ENCODE measurements around the gene PTEN. TPM values are rescaled to one million over a fixed set of nuclear protein-coding genes. Genes with fewer than 3 reads are reported as not detected.

PTEN gene
- total and polyA plus RNA-seq, 2 donors (not counting 3 experiments of a cell fraction or from before 2014, with no cell fraction given), result 8.0 to 76.9 TPM

DNA sequence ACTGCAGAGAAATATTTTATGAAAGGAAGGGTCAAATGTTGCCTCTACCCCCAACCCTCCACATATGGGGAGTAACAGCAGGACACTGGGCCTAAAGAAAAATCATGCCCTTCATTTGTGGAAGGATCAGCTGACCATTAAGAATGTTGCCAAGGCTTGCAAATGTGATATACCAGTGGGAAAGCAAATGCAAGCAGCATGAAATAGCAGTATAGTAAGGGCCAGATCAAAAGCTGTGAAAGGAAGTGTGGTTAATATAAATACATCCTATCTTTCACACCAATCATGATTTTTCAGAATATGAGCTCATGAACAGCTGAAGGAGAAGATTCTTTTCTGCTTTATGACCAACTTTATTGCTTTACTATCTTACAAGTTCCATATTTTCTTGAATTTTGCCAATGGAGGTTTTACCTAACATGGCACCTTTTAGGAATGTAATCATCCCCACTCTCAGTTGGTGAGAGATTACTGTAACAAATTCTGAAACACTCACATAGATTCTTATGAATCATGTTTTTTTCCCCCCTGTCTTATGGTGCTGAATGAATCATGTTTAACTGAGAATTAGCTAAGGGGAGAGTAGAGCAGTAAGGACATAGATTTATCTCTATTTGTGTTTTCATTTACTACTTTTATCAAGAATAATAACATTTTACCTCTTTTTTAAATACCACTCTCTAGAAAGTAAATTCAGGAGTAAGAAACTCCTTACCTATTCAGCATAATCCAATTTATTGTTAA lies 33.3 kb upstream of the PTEN start:
- dilution Hi-C loops (cut with MboI; ENCODE audit: extremely low pct_ligation_motif_present, low sequenced_read_pairs) (no loop called here), intact Hi-C loops (cut with micrococcal nuclease) (no loop called here)
- H3K4me1 ChIP-seq (ENCODE audit: control insufficient read depth, extremely low read depth, insufficient read depth, low read length), result no peaks in the 10 kb centered on the region
- no peaks in the 10 kb centered on the region for H3K27me3 ChIP-seq (ENCODE audit: control insufficient read depth in 2 of 2, insufficient read depth in 2 of 2, low read length in 2 of 2)
- no peak for TF ChIP-seq EZH2 (IDR thresholded peaks at IDR 0.05; ENCODE audit: borderline replicate concordance, low read depth, low read length, severe bottlenecking)
- no peak for TF ChIP-seq POLR2A (IDR thresholded peaks at IDR 0.05; ENCODE audit: low read depth, low read length)
- no peak for TF ChIP-seq GATA2 (IDR thresholded peaks at IDR 0.05; ENCODE audit: insufficient read depth, insufficient read length, low read depth, low read length)
- TF ChIP-seq CTCF (IDR thresholded peaks at IDR 0.05; ENCODE audit: extremely low read depth in 1 of 2, insufficient read depth in 1 of 2, low read depth in 1 of 2, low read length in 2 of 2), result no peak
- no peak for TF ChIP-seq MYC (IDR thresholded peaks at IDR 0.05; ENCODE audit: low read depth, low read length)
- TF ChIP-seq MAX (IDR thresholded peaks at IDR 0.05; ENCODE audit: insufficient read depth, insufficient read length), result no peak
- no peak for TF ChIP-seq FOS (IDR thresholded peaks at IDR 0.05; ENCODE audit: borderline replicate concordance, insufficient read depth, low read length)
- no peak for TF ChIP-seq POLR2AphosphoS5 (IDR thresholded peaks at IDR 0.05; ENCODE audit: insufficient read depth, low read depth, low read length)
- no peak for TF ChIP-seq JUN (IDR thresholded peaks at IDR 0.05; ENCODE audit: borderline replicate concordance, insufficient read depth, insufficient read length, low read depth)
- CTCF ChIA-PET, result no interaction called here
- H3K9ac ChIP-seq (replicated peaks; ENCODE audit: extremely low read depth, insufficient read depth, low read length), result no peak overlapping the region
- DNase-seq (ENCODE audit: low read depth, low spot score) (no peak), FAIRE-seq (no peak)
- no peak overlapping the region for H3K27ac ChIP-seq (ENCODE audit: insufficient read depth, low read depth, low read length)
- H3K9me1 ChIP-seq (replicated peaks; ENCODE audit: control insufficient read depth, extremely low read depth, insufficient read depth, low read length), result no peaks in the 10 kb centered on the region
- POLR2A ChIA-PET, result no interaction called here
- H3K4me3 ChIP-seq (replicated peaks in 1 of 3; ENCODE audit: insufficient read depth in 1 of 3, low read depth in 1 of 3, low read length in 3 of 3), result no peak overlapping the region
- no peaks in the 10 kb centered on the region for H4K20me1 ChIP-seq (replicated peaks; ENCODE audit: control insufficient read depth, extremely low read depth, insufficient read depth, low read length)
- H3K9me3 ChIP-seq (replicated peaks; ENCODE audit: control insufficient read depth, insufficient read depth, low read length), result no peaks in the 10 kb centered on the region
- no peaks in the 10 kb centered on the region for H3K79me2 ChIP-seq (ENCODE audit: control insufficient read depth, insufficient read depth, low read length)
- no peak overlapping the region for H3K4me2 ChIP-seq (ENCODE audit: insufficient read depth, low read length)
- no peaks in the 10 kb centered on the region for H3K36me3 ChIP-seq (ENCODE audit: control insufficient read depth in 2 of 2, extremely low read depth in 1 of 2, insufficient read depth in 2 of 2, low read length in 2 of 2)
- no TSS peak for BruUV-seq (replicated peaks)
- no peak overlapping the region for H2AFZ ChIP-seq (ENCODE audit: low read depth, low read length)
